A673 (cell line): ENCODE results near the gene FNDC7.

Experiments
- CTCF ChIP-seq: fragments of 300-800, 200-600 bp; sonication (generic); conservative IDR thresholded peaks from 2 replicates; pipeline ENCODE4 v1.5.1; 2017; ENCODE audit warnings: low read depth, mild to moderate bottlenecking, antibody characterized with exemption, low read length, moderate library complexity, mixed read lengths
- EZH2 ChIP-seq: fragments of 200-600 bp; sonication (generic); IDR thresholded peaks from 2 replicates; pipeline ENCODE4 v1.6.1; 2017; ENCODE audit warnings: borderline replicate concordance, low read depth, mild to moderate bottlenecking, mixed read lengths, antibody characterized with exemption, low read length; ENCODE audit not compliant: poor library complexity, severe bottlenecking

- no peak for TF ChIP-seq CTCF
- TF ChIP-seq EZH2 = no peak
Measured at GRCh38 chr1:108691942-108692723, 20.6 kb upstream of the FNDC7 start, which contains the start of gene PRPF38B.
